ENCODE measurements around the gene DVL1.
A peak's percentile ranks its signal among the peaks of the same experiment; 100 is the strongest.

The DVL1 gene

GRCh38 chr1:1340185-1340584, 9.0 kb downstream of the DVL1 start:
- DNase-seq = no peak

- no peak for DNase-seq
These were observed 10.9 kb downstream of the DVL1 start for GRCh38 chr1:1338278-1338677.

GRCh38 chr1:1337793-1338147, 11.4 kb downstream of the DVL1 start:
- DNase-seq = peak; percentile 46

- DNase-seq = no peak
These were observed 12.1 kb downstream of the DVL1 start for GRCh38 chr1:1336931-1337792.

- DNase-seq = no peak
These were observed 12.8 kb downstream of the DVL1 start for GRCh38 chr1:1336446-1336845.

- DNase-seq = no peak
These were observed 13.4 kb downstream of the DVL1 start for GRCh38 chr1:1335792-1336248.

GRCh38 chr1:1335283-1335682, 13.9 kb downstream of the DVL1 start:
- no peak for DNase-seq

GRCh38 chr1:1334835-1335234, 14.4 kb downstream of the DVL1 start:
- DNase-seq = no peak

GRCh38 chr1:1333551-1334241, 15.5 kb downstream of the DVL1 start:
- no peak for DNase-seq

- DNase-seq = no peak
These were observed 16.3 kb downstream of the DVL1 start for GRCh38 chr1:1332774-1333480.

- DNase-seq = no peak
These were observed 17.0 kb downstream of the DVL1 start for GRCh38 chr1:1332031-1332755.

GRCh38 chr1:1331068-1331965, 17.9 kb downstream of the DVL1 start, which contains the start of gene TAS1R3:
Gene TAS1R3 (plus strand): TSS chr1:1331280. CDS start chr1:1331346, 66 bp downstream.
- DNase-seq = no peak

GRCh38 chr1:1330366-1331067, 18.7 kb downstream of the DVL1 start:
- DNase-seq = no peak

- DNase-seq = no peak
These were observed 19.7 kb downstream of the DVL1 start for GRCh38 chr1:1329304-1330210.

- DNase-seq = no peak
These were observed 21.0 kb downstream of the DVL1 start for GRCh38 chr1:1328254-1328653.

- no peak for DNase-seq
These were observed 21.9 kb downstream of the DVL1 start for GRCh38 chr1:1327291-1327690.

- DNase-seq = no peak
These were observed 23.1 kb downstream of the DVL1 start for GRCh38 chr1:1326075-1326605.

- DNase-seq = no peak
These were observed 23.7 kb downstream of the DVL1 start for GRCh38 chr1:1325288-1326074.
